Measurements from ENCODE around the gene AGFG1.

AGFG1 gene

GRCh38 chr2:227579791-227580190 is 107.8 kb downstream of the AGFG1 start:
- H3K9me3 ChIP-seq (ENCODE audit: insufficient read depth, low read depth, low read length): no peaks in the 10 kb centered on the region
- no peaks in the 10 kb centered on the region for H3K36me3 ChIP-seq (ENCODE audit: control insufficient read depth in 1 of 2, insufficient read depth in 2 of 2, low read length in 2 of 2)
- H3K79me2 ChIP-seq (ENCODE audit: control insufficient read depth, insufficient read depth, low read length, poor library complexity): no peaks in the 10 kb centered on the region
- no peak overlapping the region for H3K4ac ChIP-seq (ENCODE audit: low read depth, low read length)
- H4K8ac ChIP-seq (ENCODE audit: low read depth, low read length): no peak overlapping the region
- no peak overlapping the region for H2AFZ ChIP-seq (ENCODE audit: insufficient read depth, low read length, poor library complexity)
- no peak overlapping the region for H2BK120ac ChIP-seq (ENCODE audit: insufficient read depth, low read length, poor library complexity)
- no peak overlapping the region for H4K91ac ChIP-seq (ENCODE audit: low read depth, low read length)
- H3K4me3 ChIP-seq (ENCODE audit: low read depth, low read length): no peak overlapping the region
- H3K23ac ChIP-seq (ENCODE audit: low read length): no peak overlapping the region
- no peaks in the 10 kb centered on the region for H3K27me3 ChIP-seq (ENCODE audit: insufficient read depth, low read length)
- DNase-seq: no peak
- H3K14ac ChIP-seq (ENCODE audit: low read length): no peak overlapping the region
- no peak overlapping the region for H2AK5ac ChIP-seq (ENCODE audit: low read length)
- WGBS (ENCODE audit: extremely low coverage, insufficient coverage, insufficient read length): no CpG with 5 or more reads among the region's 1 CpG
- H3K18ac ChIP-seq (ENCODE audit: low read length): no peak overlapping the region
- H2BK12ac ChIP-seq (ENCODE audit: low read length): no peak overlapping the region
- H3K79me1 ChIP-seq (ENCODE audit: low read length): no peaks in the 10 kb centered on the region
- H3K9ac ChIP-seq (ENCODE audit: low read length): no peak overlapping the region
- no peak overlapping the region for H3K27ac ChIP-seq (ENCODE audit: low read depth, low read length)
- no peaks in the 10 kb centered on the region for H3K4me1 ChIP-seq (ENCODE audit: control insufficient read depth in 1 of 2, insufficient read depth in 2 of 2, low read length in 2 of 2)
- no peak overlapping the region for H2BK5ac ChIP-seq (ENCODE audit: low read depth, low read length, poor library complexity)
- no peak overlapping the region for H4K12ac ChIP-seq (ENCODE audit: low read depth, low read length)
- H3K4me2 ChIP-seq (ENCODE audit: low read length): no peak overlapping the region

GRCh38 chr2:227582369-227582768 is 110.4 kb downstream of the AGFG1 start:
- Histone ChIP-seq H3K4me1 (ENCODE audit: control insufficient read depth in 1 of 2, insufficient read depth in 2 of 2, low read length in 2 of 2) (no peaks in the 10 kb centered on the region), H3K4ac (ENCODE audit: low read depth, low read length) (no peak overlapping the region), H2AK5ac (ENCODE audit: low read length) (no peak overlapping the region), H4K12ac (ENCODE audit: low read depth, low read length) (no peak overlapping the region), H3K9ac (ENCODE audit: low read length) (no peak overlapping the region), H3K79me2 (ENCODE audit: control insufficient read depth, insufficient read depth, low read length, poor library complexity) (no peaks in the 10 kb centered on the region), H3K23ac (ENCODE audit: low read length) (no peak overlapping the region), H3K36me3 (ENCODE audit: control insufficient read depth in 1 of 2, insufficient read depth in 2 of 2, low read length in 2 of 2) (no peaks in the 10 kb centered on the region), H3K4me3 (ENCODE audit: low read depth, low read length) (no peak overlapping the region), H3K4me2 (ENCODE audit: low read length) (no peak overlapping the region), H3K27ac (ENCODE audit: low read depth, low read length) (no peak overlapping the region), H3K18ac (ENCODE audit: low read length) (no peak overlapping the region), H2AFZ (ENCODE audit: insufficient read depth, low read length, poor library complexity) (no peak overlapping the region), H2BK5ac (ENCODE audit: low read depth, low read length, poor library complexity) (no peak overlapping the region), H3K79me1 (ENCODE audit: low read length) (no peaks in the 10 kb centered on the region), H3K27me3 (ENCODE audit: insufficient read depth, low read length) (no peaks in the 10 kb centered on the region), H2BK120ac (ENCODE audit: insufficient read depth, low read length, poor library complexity) (no peak overlapping the region), H4K91ac (ENCODE audit: low read depth, low read length) (no peak overlapping the region), H3K14ac (ENCODE audit: low read length) (no peak overlapping the region), H4K8ac (ENCODE audit: low read depth, low read length) (no peak overlapping the region), H3K9me3 (ENCODE audit: insufficient read depth, low read depth, low read length) (no peaks in the 10 kb centered on the region), H2BK12ac (ENCODE audit: low read length) (no peak overlapping the region)
- DNase-seq: peak in 1 of 2 donors; percentile 4

- Histone ChIP-seq H3K79me1 (ENCODE audit: low read length) (no peaks in the 10 kb centered on the region), H3K27me3 (ENCODE audit: insufficient read depth, low read length) (no peaks in the 10 kb centered on the region), H3K4ac (ENCODE audit: low read depth, low read length) (no peak overlapping the region), H3K9ac (ENCODE audit: low read length) (no peak overlapping the region), H3K4me1 (ENCODE audit: control insufficient read depth in 1 of 2, insufficient read depth in 2 of 2, low read length in 2 of 2) (no peaks in the 10 kb centered on the region), H3K9me3 (ENCODE audit: insufficient read depth, low read depth, low read length) (no peaks in the 10 kb centered on the region), H4K91ac (ENCODE audit: low read depth, low read length) (no peak overlapping the region), H3K79me2 (ENCODE audit: control insufficient read depth, insufficient read depth, low read length, poor library complexity) (no peaks in the 10 kb centered on the region), H3K36me3 (ENCODE audit: control insufficient read depth in 1 of 2, insufficient read depth in 2 of 2, low read length in 2 of 2) (no peaks in the 10 kb centered on the region), H4K12ac (ENCODE audit: low read depth, low read length) (no peak overlapping the region), H4K8ac (ENCODE audit: low read depth, low read length) (no peak overlapping the region), H2BK5ac (ENCODE audit: low read depth, low read length, poor library complexity) (no peak overlapping the region), H3K23ac (ENCODE audit: low read length) (no peak overlapping the region), H2BK12ac (ENCODE audit: low read length) (no peak overlapping the region), H2BK120ac (ENCODE audit: insufficient read depth, low read length, poor library complexity) (no peak overlapping the region), H2AFZ (ENCODE audit: insufficient read depth, low read length, poor library complexity) (no peak overlapping the region), H3K4me3 (ENCODE audit: low read depth, low read length) (no peak overlapping the region), H3K14ac (ENCODE audit: low read length) (no peak overlapping the region), H3K27ac (ENCODE audit: low read depth, low read length) (no peak overlapping the region), H3K18ac (ENCODE audit: low read length) (no peak overlapping the region), H2AK5ac (ENCODE audit: low read length) (no peak overlapping the region), H3K4me2 (ENCODE audit: low read length) (no peak overlapping the region)
- DNase-seq: no peak
- WGBS (ENCODE audit: extremely low coverage, insufficient coverage, insufficient read length): no CpG with 5 or more reads among the region's 1 CpG
Measured at GRCh38 chr2:227592694-227593387, 120.9 kb downstream of the AGFG1 start.

- H2AK5ac ChIP-seq (ENCODE audit: low read length): no peak overlapping the region
- no peak for DNase-seq
Measured at GRCh38 chr2:227595797-227596196, 123.8 kb downstream of the AGFG1 start.

More at GRCh38 chr2:227595797-227596196, 123.8 kb downstream of the AGFG1 start:
- H2BK120ac ChIP-seq (ENCODE audit: insufficient read depth, low read length, poor library complexity): no peak overlapping the region
- H4K12ac ChIP-seq (ENCODE audit: low read depth, low read length): no peak overlapping the region
- WGBS (ENCODE audit: extremely low coverage, insufficient coverage, insufficient read length): no CpG with 5 or more reads among the region's 4 CpGs
- no peaks in the 10 kb centered on the region for H3K36me3 ChIP-seq (ENCODE audit: control insufficient read depth in 1 of 2, insufficient read depth in 2 of 2, low read length in 2 of 2)
- no peaks in the 10 kb centered on the region for H3K9me3 ChIP-seq (ENCODE audit: insufficient read depth, low read depth, low read length)
- no peaks in the 10 kb centered on the region for H3K79me1 ChIP-seq (ENCODE audit: low read length)
- no peak overlapping the region for H2BK12ac ChIP-seq (ENCODE audit: low read length)
- H4K91ac ChIP-seq (ENCODE audit: low read depth, low read length): no peak overlapping the region
- no peak overlapping the region for H3K4ac ChIP-seq (ENCODE audit: low read depth, low read length)
- H3K9ac ChIP-seq (ENCODE audit: low read length): no peak overlapping the region
- H3K14ac ChIP-seq (ENCODE audit: low read length): no peak overlapping the region
- H3K23ac ChIP-seq (ENCODE audit: low read length): no peak overlapping the region
- no peaks in the 10 kb centered on the region for H3K27me3 ChIP-seq (ENCODE audit: insufficient read depth, low read length)
- H3K4me3 ChIP-seq (ENCODE audit: low read depth, low read length): no peak overlapping the region
- no peaks in the 10 kb centered on the region for H3K4me1 ChIP-seq (ENCODE audit: control insufficient read depth in 1 of 2, insufficient read depth in 2 of 2, low read length in 2 of 2)
- H3K27ac ChIP-seq (ENCODE audit: low read depth, low read length): no peak overlapping the region
- no peak overlapping the region for H2AFZ ChIP-seq (ENCODE audit: insufficient read depth, low read length, poor library complexity)
- H4K8ac ChIP-seq (ENCODE audit: low read depth, low read length): no peak overlapping the region
- no peak overlapping the region for H2BK5ac ChIP-seq (ENCODE audit: low read depth, low read length, poor library complexity)
- H3K79me2 ChIP-seq (ENCODE audit: control insufficient read depth, insufficient read depth, low read length, poor library complexity): no peaks in the 10 kb centered on the region
- no peak overlapping the region for H3K18ac ChIP-seq (ENCODE audit: low read length)
- no peak overlapping the region for H3K4me2 ChIP-seq (ENCODE audit: low read length)
